ENCODE results near the gene ZNF862.
A peak's percentile ranks its signal among the peaks of the same experiment; 100 is the strongest.

ZNF862 gene

DNA sequence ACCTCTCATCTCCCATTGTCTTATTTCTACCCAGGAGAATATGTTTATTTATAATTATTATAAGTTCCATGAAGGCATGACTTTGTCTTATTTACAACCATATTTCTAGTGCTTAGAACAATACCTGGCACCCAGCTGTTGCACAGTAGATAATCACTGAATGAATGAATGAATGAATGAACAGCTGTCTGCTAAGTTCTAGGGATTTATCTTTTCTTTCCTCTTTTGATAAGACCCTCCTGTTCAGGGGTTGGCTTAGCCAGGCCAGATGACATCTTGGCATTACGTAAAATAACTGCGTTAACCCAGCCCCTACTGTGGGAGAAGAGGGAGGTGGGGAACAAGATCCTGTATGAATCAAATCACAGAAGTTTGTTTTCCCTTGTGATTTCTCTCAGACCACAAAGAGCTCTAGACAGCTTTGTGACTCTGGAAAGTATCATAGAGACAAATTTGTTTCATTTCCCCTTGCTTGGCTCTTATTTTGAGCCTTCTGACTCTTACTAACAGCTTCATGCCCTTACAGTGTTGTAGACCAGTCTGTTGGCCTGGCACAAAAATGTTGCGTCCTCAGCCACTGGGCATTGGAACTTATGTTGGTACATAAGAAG lies 8.4 kb downstream of the ZNF862 start:
- no peak for DNase-seq

DNA sequence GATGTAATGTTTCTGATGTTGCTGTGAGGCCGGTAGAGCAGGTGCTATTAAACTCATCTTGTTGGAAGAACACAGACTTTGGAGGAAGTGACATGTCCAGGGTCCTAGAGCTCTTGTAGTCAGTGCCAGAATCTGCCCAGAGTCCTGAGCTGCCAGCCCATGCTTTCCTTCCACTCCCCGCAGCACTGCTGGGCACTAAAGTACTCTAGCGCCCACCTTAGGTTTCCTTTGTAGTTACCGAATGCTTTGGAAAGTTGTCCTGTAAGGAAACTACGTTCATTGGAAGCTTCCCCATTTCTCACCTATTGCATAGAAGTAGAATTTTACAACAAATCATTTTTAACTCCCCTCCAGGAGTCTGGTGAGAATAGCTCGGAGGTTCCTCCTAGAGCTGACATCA lies 11.0 kb downstream of the ZNF862 start:
- no peak for DNase-seq

DNA sequence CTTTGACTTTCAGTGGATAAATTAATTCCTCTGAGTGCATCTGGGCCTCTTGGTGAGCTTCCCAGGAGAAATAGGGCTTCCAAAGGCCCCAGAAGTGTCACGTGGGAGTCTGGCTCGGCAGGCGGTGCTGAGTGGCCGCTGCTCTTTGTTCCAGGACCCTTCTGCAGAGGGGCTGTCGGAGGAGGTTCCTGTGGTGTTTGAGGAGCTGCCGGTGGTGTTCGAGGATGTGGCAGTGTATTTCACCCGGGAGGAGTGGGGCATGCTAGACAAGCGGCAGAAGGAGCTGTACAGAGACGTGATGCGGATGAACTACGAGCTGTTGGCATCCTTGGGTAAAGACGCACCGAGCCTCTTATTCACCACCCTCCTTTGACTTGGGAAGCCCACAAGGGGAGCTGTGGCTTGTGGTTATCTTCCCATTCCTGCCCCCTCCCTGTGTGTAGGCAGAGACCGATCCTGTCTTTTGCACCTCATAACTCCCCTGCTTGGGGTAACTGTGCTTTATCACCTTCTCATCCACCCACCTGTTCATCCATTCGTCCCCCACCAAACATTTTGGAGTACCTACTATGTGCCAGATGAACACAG lies 11.9 kb downstream of the ZNF862 start:
- DNase-seq: no peak

DNA sequence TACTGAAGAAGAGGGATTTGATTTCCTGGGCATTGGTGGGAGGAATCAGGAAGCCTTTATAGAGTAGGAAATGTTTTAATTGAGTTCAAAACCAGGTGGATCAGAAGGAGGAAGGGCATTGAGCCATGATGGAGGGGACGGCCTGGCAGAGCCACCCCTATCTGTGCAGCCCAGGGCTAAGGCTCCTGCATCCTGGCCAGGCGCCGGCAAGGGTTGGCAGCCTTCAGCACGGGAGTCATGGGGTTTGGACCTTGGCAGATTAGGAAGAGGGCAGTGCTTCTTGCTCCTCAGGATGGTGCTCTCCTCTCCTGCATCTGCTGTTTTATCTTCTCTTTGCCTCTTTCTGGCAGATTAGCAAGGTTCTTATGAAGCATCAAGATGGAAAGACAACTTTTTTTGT lies 12.5 kb downstream of the ZNF862 start:
- no peak for DNase-seq

DNA sequence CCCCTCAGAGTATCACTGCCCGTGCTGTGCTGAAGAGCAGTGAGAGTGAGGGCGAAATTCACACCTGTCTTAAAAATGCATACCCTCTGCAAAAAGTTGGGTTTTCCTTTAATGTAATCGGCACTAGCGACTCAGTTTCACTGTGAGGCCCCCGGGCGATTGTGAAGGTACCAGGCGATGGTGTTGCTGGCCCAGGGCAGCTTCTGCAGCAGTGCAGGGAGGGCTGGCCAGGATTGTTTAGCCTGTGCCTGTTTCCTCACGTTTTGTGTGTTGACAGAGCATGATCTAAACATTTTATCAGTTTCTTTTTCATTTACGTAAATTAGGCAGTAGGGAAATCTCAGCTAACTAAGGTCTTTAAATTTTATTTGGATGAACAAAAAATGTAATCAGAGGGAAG lies 13.3 kb downstream of the ZNF862 start:
- DNase-seq: no peak

DNA sequence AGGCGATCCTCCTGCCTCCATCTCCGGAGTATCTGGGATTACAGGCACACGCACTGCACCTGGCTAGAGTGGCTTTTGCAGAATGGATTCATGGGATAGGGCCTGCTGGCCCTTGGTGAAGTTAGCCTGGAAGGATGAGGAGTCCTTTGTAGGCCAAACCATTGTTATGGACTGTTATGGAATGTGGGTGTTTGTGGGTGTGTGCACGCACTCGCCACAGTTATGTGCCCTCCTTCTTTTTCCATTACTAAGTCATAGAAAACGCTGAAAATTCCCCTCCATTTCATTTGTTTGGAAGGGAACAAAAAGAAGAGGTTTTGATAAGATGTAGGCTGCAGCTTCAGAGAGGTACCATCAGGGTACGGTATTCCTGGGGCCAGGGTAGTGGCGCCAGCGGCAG lies 15.0 kb downstream of the ZNF862 start:
- no peak for DNase-seq

DNA sequence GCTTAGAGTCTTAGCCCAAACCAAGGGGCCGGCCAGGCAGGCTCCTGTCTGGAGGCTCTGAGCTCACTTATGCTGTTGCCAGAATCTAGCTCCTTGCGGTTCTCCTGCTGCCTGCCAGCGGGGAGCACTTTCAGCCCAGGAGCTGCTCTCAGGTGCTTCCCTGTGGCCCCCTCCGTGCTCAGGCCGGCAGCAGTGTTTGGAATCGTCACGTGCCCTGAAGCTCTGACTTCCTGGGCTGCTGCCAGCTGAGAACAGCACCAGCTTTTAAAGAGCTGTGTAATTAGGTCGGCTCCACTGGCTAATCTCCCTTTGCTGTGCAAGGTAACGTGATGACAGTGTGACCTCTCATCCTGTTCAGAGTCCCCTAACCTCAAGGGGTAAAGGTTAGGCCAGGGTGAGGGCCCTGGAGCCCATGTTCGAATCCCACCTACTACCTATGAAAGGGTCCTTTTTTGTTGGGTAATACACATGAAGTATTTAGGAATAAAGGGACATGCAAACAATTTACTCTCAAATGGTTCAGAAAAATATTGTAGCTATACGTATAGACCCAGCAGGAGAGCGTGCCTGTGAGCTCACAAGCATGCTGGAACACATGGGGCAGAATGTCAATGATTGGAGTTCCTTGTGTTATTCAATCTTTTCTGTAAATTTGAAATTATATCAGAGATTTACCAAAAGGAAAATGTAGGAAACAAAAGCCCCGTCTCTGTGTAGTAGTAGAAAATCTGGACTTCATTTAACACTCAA lies 16.6 kb downstream of the ZNF862 start:
- DNase-seq: no peak

DNA sequence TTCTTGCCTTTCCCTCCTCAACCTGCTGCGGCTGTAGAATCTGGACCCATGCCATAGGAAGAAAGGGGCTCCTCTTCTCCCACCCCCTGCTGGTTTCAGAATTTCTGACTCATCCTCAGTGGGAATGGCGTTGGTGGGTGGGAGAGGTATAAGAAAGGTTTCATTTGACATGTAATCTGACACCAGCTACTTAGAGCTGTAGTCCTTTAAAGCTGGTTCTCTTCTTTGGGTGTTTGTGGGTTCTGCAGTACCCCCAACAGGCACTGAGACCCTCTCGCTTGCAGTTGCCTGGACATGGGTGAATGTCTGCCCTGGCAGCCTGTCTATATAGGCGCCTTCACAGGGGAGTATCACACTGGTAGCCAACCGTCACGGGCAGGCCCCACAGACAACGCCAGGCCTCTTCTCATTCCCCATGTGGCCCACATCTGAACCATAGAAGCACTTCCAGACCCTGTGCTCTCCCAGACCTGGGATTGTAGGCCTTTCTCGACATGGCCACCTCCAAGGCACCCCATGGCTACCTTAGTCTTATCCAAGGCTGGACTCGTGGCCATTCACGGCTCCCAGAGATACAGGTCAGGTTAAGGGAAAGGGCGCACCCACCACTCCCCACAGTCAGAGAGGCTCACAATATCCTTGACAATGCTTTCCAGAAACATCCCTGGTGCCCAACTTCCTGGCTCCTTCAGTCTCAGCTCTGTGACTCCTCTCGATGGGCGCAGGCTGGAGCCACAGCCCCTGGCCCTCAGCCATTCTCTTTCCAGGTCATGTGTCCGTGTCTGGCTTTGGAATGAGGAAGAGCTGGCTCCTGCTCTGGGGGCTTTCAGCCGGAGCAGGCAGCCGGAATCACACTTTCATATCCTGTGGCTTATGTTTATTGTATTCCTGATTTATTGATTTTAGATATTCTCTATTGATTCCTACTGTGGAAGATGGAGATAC lies 17.5 kb downstream of the ZNF862 start:
- DNase-seq: no peak

DNA sequence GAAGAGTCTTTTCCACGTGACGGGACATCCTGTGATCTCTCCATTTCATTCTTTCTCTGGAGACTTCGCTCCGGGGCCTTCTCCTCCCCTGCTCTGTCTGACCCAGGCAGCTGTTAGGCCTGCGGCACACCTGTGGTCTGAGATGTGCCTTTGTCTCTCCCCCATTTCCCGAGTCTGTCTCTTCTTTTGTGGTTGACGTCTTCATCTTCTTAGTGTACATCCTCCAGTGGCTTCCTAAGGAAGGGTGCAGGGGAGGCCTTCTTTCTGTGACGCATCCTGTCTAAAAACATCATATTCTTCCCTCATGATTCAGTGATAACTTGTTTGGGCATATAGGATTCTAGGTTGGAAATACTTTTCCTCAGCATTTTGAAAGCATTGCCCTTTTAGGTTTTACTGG lies 18.4 kb downstream of the ZNF862 start:
- no peak for DNase-seq

DNA sequence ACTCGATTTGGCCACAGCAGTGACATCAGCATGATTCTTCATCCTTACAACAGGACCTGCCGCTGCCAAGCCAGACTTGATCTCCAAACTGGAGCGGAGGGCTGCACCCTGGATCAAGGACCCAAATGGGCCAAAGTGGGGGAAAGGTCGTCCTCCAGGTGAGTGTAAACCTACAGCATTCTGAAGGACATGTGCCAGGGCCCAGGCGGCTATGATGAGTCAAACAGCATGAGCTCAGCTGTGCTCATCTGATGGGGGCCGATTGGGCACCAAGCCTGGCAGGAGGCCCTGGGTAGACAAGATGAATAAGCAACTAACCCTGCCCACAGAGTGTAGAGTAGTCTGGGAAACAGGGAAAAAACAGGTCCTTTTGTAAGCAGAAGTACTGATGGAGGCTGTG lies 21.2 kb downstream of the ZNF862 start:
- DNase-seq: no peak

DNA sequence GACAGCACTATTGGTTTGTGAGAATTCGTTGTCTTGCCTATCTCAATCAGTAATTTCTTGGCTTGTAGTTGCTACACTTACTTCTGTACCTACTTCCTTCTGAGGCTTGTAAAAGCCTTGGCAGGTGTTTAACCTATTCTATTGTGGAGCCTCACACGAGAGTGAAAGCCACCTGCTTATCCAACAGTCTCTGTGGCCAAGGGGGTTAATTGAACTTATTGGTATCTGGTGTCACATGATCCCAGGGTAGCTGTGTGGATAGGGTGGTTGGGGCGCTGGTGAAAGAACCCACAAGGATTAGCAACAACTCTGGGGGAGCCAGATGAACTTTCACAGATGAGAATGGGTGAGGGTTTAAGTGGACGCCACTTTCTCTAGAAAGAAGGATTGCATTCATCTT lies 21.7 kb downstream of the ZNF862 start:
- no peak for DNase-seq

DNA sequence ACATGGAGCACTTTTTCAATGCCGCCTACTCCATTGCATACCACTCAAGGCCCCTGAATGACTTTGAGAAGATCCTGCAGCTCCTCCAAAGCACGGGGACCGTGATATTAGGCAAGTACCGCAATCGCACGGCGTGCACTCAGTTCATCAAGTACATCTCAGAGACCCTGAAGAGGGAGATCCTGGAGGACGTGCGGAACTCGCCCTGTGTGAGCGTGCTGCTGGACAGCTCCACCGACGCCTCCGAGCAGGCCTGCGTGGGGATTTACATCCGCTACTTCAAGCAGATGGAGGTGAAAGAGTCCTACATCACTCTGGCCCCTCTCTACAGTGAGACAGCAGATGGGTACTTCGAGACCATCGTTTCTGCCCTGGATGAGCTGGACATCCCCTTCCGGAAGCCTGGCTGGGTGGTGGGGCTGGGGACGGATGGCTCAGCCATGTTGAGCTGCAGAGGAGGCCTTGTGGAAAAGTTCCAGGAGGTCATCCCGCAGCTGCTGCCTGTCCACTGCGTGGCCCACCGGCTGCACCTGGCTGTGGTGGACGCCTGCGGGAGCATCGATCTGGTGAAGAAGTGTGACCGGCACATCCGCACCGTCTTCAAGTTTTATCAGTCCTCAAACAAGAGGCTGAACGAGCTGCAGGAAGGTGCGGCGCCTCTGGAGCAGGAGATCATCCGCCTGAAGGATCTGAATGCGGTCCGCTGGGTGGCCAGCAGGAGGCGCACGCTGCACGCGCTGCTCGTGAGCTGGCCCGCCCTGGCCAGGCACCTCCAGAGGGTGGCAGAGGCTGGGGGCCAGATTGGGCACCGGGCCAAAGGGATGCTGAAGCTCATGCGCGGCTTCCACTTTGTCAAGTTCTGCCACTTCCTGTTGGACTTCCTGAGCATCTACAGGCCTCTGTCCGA lies 22.9 kb downstream of the ZNF862 start:
- DNase-seq: peak in 1 of 2 donors; percentile 4

DNA sequence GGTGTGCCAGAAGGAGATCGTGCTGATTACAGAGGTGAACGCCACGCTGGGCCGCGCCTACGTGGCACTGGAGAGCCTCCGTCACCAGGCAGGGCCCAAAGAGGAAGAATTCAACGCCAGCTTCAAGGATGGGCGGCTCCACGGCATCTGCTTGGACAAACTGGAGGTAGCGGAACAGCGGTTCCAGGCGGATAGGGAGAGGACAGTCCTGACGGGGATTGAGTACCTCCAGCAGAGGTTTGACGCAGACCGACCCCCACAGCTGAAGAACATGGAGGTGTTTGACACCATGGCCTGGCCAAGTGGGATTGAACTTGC lies 23.5 kb downstream of the ZNF862 start:
- no peak for DNase-seq

DNA sequence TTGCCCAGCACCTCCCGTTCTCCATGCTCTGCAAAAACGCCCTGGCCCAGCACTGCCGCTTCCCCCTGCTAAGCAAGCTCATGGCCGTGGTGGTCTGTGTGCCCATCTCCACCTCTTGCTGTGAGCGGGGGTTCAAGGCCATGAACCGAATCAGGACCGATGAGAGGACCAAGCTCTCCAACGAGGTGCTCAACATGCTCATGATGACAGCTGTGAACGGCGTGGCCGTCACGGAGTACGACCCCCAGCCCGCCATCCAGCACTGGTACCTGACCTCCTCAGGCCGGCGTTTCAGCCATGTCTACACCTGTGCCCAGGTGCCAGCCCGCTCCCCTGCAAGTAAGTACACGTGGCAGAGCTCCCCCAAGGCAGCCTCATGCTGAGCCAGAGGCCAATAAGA lies 24.0 kb downstream of the ZNF862 start:
- DNase-seq: no peak

DNA sequence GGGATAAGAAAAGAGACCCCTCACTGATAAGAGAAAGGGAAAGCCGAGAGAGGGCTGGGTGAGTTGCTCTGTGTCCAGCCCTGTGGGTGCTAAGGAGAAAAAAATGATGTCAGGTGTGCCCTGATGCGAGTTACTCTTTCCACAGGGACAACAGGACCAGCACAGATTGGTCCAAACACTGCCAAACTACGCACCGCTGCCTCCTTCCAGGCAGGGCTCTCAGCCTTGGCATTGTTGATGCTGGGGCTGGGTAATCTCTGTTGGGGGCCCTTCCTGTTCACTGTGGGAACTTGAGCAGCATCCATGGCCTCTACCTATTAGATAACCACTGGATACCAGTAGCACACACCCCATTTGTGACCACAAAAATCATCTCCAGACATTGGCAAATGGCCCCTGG lies 25.3 kb downstream of the ZNF862 start:
- no peak for DNase-seq

DNA sequence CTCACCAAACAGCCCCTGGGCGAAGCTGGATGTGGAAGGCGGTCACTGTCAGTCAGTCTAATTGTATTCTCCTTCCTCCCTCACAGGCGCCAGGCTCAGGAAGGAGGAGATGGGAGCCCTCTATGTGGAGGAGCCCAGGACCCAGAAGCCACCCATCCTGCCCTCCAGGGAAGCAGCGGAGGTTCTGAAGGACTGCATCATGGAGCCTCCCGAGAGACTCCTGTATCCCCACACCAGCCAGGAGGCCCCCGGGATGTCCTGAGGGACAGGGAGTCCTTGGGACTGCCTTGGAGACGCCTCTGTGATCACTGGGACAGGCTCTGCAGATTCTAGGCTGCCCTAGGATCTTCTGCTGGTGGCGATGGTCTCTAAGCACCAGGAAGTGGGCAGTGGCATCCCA lies 25.8 kb downstream of the ZNF862 start:
- no peak for DNase-seq

DNA sequence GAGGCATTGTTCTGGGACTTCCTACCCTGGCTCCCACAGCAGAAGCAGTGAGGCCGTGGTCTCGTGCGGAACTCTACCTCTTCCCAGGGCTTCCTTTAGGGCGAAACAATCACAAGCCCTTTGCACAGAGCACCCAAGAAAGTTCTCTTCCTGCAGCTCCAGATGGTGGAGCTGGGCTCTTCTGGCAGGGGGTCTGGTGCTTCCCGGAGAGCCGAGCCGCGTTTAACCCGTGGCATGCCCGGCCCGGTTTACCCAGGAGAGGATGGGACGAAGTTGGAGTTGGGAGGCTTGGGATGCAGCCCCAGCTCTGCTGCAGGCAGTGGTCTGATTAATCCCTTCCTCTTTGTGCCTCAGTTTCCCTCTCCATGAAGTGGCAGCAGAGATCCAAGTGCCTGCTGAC lies 26.6 kb downstream of the ZNF862 start:
- no peak for DNase-seq

DNA sequence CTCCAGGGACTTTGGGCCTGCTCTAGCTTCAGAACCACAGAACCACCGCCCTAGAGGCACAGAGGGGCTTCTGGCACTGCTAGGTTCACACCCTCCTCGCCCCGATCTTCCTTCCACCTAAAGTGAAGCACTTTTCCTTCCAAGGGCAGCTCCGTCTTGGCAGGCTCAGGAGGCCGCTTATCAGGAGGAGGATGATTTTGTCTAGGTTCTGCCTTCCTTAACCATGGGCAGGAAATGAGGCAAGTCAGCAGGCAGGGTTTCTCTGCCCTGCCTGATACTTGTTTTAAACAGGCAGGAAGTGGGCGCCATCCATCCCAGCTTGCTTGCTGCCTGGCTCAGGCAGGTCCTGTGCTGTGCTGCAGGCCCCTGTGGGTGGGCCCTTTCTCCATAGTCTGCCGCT lies 27.3 kb downstream of the ZNF862 start:
- no peak for DNase-seq

DNA sequence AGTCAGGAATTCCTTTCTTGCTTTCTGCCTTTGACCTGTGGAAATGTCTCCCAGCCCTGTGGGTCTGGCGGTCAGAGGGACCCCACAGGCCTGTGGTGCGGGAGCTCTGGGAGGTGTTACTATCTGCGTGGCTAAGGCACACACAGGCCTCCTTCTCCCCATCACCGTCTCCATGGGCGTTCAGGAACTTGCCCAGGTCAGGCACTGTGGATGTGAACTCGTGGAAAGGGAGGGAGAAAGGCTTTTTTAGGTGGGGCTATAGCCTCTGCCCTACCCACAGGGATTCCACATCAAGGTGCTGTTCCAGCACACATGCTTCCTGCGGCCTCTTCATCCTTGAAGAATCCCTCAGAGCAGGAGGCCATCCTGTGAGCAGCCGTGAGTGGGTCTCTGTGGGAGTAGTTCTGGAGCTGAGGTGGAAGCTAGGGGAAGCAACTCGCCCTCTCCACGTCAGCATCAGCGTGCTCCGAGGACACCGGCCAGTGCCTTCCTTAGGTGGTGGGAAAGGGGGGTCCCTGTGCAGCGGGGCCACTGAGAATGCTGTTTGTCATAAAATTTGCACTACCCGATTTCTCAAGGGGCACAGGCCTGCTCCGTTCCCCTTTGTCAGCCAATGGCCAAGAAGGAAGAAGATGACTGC lies 28.1 kb downstream of the ZNF862 start:
- peak in 1 of 2 donors; percentile 3 for DNase-seq

DNA sequence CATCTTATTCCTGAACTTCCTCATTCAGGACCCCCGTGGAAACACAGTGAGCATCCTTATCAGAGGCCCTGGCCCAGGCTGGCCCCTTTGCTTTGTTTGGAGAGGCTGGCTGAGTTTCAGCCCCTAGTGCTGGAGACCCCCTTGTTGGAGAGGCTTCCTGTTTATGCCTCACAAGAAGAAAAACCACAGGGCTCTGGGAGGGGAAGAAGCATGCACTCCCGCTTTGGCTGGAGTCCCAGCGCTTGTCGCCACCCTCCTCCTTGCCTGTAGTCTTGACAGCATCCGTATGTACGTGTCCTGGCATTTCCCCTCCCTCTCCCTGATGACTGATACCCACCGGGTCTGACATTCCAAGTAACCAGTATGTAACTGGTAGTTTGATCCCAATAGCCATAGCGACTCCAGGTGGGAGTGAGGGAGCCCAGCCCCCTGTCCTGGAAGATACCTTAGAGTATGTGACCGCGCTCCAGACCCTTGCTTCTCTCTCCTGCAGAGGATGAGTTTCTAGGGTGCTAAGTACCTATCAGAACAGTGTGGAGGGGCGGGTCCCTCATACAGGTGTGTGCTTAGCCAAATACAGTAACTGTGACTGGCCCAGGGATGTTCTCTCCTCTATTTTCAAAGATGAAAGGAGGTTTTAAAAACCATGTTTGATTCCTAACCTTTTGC lies 28.7 kb downstream of the ZNF862 start:
- DNase-seq: peak in 1 of 2 donors; percentile 15

Measured in inflammatory macrophage treated with lipopolysaccharide for 1 hour (primary cell).